NCI-H1092 treated with DMSO at 0.1 percent for 48 hours (cell line): ENCODE data around the gene RPS6KA1.

Experiments
- DNase-seq: peaks from one replicate; lab custom pipeline; 2025; lab: John Stamatoyannopoulos, UW

Gene RPS6KA1

DNA sequence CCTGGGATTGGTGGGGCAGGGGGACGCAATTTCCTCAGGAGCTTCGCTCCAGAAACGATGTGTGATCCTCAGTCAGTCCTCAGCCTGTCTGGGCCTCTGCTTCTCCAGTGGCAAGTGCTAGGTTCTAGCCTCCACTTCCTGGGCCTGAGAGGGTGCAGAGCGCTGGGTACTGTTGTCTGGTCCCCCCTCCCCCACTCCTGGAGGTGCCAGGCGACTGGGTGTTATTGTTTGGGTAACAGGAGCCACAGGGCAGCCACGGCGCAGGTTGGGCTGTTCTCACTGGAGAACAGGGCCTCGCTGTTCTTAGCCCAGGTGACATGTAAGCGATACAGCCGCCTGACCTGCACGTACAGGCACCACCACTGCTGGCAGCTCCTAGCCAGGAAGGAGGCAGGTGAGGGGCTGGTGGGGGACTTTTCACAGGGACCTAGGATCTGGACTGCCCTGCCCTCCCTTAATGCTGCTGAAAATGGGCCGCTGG is 2.1 kb downstream of the RPS6KA1 start:
- no peak for DNase-seq

DNA sequence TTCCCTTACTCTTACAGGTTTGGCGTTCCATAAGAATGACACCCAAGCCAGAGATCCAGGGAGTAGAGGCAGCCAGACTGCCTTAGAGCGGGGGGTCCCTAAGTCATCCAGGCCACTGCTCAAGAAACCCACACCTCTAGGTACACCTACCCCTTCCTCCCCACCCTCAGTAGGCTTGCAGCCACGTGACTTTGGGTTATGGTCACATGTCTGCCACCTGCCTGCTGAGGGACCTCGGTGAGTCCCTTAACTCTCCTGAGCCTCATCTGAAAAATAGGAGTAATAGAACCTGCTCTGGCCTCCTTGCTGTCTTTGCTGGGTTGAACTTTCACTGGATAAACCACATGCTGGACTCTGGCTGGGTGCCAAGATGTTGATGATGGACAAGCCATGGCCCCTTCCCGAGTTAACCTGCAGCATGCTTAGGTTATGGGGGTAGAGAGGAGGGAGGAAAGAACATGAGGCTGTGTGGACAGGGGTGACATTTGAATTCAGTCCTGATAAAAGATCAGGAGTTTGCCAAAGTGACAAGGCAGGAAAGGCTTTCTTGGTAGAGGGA is 4.5 kb downstream of the RPS6KA1 start:
- no peak for DNase-seq

DNA sequence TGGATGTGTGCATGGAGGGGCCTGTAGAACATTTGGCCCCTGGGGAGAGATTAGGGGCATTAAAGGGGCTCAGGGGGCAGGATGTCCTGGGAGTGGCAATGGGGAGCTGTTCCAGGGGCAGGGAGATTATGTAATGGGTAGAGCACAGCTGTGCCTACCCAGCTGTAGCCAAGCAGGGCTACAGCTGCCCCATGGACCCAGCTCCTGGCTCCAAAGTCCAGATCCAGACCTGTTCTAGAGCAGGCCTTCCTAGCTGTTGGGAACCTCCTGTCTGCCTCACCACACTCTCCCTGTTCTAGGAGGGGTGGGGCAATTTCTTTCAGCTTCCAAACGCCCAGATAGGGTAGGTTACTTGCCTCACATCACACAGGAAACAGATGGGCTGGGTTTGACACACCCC is 5.6 kb downstream of the RPS6KA1 start:
- DNase-seq, result no peak

DNA sequence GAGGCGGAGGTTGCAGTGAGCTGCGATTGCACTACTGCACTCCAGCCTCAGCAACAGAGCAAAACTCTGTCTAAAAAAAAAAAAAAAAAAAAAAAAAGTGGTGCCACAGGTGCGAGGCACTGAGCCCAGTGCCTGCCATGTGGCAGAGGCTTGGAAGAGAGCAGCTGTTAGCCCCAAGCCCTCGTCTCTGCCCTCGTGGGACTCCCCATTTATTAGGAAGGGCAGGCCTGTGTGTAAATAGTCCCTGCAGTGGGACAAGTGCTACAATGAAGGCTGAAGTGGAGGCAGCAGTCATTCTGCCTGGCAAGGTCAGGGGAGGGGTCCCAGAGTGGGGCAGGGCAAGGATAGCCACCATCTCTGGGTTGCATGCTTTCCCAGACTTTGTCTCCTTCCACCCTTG is 6.5 kb downstream of the RPS6KA1 start:
- no peak for DNase-seq

DNA sequence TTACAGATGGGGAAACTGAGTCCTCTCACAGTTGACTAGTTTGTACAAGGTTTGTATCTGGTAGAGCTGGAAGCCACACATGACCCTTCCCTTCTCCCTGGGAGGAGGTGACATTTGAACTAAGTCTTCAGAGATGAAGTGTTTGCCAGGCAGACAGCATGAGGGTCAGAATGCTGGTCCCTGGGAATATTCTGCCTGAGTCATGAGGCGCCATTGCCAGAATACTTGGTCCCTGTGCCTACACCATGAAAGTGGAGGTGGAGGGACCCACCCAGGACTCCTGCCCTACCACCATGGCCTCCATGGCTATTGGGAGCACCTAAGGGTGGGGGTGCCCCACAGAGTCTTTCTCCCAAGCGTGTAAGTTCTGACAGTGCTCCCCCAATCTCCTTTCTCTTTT is 7.0 kb downstream of the RPS6KA1 start:
- no peak for DNase-seq

DNA sequence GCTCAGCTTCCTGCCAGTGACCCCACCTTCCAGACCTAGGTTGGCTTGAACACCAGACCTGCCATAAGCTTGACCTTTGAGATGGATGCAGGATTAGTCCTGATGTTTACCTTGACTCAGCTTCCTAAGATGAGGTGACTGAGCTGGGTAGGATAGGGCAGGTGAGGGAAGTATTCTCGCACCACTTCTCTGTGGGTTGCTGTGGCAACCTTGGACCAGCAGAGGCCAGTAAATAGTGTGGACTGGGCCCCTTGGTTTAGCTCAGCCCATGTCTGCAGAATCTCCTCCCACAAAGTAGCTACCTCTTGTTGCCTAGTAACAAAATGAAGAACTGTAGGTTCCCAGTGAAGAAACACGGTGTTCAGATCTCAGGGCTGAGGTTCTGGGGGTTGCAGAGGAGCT is 8.4 kb downstream of the RPS6KA1 start:
- no peak for DNase-seq

DNA sequence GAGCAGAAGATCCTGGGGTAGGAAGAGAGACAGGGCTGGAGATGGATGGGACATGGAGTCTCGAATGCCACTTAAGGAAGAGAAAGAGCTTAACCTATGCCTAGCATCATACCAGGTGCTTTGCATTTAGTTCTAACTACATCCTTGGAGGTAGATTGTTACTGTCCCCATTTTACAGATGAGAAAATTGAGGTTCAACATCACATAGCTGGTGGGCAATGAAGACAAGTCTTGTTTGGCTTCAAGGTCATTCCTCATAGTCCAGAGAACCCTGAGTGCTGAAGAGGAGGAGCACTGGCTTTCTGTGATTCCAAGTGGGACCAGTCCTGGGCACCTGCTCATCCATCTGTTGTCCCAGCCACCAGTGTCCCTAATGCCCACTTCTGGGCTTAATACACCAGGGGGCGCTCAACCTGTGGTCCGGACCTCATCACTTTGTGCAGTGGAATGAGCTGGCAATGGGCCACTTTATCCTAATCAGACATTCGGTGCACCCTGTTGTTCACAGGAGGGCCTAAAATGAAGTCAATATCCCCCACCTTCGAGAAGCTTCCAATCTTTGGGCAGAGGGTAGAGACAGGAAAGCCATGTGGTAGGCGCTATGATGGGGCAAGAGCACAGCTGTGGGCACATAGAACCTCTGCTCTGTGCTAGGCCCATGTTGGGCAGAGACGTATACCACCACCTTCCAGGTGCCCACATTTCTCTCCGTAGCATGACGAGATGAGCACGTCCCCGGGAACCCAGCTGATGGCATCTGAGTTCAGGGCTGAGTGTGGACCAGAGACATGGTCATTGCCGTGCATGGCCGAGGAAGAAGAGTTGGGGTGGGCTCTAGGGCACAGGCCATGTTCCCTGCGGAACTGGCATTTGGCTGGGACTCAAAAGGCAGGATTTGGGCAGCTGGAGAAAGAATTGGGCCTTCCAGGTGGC is 9.2 kb downstream of the RPS6KA1 start:
- no peak for DNase-seq

DNA sequence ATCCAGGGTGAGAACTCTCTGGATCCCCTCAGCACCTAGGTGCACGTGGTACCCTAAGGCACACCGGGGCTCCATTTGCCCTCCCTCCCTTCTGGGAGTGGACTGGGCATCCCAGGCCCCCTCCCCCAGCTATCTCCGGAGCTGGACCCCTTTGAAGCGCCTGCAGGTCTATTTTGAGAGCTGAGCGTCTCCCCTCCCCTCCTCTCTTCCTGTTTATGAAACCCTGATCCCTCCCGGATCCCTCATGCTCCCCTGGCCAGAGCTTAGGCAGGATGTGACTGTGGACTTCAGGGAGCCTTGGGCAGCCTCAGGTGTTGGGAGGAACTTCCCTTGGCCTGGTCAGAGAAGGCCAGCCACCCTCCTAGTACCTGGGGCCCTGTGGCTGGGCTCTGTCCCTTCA is 10.2 kb downstream of the RPS6KA1 start:
- DNase-seq, result no peak

DNA sequence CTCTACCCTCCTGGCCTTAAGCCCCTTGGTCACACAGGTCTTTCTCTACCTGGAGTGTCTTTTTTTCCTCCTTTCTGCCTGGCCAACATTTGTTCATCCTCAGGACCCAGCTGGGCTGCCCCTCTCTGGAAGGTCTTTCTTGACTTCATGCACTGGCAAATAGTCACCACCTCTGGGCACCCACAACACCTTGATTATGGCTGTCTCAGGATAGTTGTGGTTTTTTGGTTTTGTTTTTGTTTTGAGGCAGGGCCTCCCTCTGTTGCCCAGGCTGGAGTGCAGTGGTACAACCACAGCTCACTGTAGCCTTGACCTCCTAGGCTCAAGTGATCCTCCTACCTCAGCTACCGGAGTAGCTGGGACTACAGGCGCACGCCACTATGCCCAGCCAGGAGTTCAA is 10.8 kb downstream of the RPS6KA1 start:
- no peak for DNase-seq

DNA sequence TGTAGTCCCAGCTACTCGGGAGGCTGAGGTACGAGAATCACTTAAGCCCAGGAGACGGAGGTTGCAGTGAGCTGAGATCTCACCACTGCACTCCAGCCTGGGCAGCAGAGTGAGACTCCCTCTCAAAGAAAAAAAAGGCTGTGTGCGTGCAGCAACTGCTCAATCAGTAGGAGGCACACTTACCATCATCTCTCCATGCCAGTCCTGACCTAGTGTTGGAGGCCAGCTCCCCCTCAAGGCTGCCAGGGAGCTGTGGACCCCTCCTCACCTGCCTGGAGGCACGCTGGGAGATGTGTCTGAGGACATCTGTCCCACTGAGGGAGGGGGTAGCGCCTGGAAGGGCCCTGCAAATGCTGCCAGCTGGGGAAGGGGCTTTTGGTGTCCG is 11.9 kb downstream of the RPS6KA1 start:
- DNase-seq, result no peak

DNA sequence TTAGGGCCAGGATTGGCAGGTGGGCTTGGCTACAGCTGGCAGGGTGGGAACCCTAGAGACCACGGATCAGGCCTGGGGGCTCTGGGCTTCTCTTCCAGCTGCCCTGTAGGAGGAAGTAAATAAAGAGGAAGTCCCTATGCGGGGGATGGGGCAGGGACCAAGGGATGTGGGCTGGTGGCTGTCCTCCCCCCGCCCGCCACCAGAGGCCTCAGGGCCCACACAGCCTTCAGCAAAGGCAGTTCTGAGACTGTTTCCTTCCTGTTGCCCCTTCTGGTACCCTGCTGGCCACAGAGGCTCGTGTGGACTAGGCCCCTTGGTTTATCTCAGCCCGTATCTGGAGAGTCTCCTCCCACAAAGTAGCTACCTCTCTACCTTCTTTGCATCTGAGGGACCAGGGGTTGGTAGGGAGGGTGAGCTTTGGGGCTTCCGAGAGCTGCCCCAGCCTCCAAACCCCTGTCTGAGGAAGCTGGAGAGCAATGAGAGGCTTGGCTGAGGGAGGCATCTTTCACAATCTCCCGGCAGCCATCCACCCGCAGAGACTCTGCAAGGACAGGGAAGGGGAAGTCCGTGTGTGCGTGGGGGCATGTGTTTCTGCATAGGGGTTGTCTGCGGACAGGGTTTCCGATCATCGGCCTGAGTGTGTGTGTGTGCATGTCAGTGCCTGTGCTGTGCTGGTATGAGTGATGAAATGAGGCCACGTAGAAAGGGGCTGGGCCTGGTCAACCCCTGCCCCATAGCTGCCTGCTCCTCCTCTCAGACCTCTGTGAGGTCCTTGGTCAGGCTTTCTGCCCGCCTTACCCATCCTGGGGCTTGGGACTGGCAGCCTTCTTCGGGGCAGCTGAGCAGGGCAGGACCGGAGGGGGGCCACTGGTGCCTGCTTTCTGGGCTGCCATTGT is 12.5 kb downstream of the RPS6KA1 start:
- DNase-seq, result peak; percentile 9

DNA sequence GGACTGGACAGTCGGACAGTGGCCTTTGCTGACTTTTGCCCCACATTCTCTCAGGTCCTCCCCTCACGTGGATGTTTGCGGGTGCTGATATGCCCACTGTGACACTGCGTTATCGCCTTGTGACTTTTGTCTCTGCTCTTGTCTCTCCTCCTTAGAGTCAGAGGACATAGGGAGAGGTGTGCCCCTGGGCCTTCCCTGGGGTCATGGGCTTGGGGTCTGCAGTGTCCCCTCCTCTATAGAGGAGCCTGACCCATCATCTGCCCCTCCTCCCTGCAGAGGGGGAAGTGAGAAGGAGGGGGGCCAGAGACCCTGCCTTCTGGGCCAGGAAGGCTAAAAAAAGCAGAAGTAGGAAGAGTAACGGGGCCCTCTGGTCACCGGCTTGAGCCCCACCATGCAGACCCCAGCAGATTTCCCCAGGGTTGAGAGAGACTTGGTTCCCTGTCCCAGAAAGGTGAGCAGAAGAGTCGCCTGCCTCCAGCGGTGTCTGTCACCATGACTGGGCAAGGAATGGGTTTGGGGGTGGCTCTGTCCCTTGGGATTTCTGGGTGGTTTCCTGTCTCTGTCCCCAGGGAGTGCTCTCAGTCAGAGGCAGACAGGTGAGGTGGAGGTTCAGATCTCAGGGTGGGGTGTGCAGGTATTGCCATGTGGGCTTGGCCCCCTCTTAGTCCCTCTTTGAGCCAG is 13.3 kb downstream of the RPS6KA1 start:
- DNase-seq, result no peak

DNA sequence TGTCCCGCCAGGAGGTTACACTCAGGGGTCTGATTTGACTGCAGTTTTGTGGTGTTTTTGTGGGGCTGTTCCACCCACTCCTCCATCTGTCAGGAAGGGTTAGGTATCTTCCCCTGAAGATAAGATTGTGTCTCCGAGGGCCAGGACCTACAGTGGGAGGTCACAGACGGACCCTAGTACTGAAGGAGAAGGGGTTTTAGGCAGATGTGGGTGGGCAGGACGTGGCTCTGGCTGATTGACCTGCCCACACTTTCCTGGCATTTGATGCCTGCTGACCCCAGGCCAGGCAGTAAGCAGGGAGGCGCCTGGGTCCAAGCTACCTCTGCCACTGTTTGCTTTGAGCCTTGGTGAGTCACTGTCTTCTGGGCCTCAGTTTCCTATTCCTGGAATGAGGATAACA is 13.9 kb downstream of the RPS6KA1 start:
- DNase-seq, result no peak

DNA sequence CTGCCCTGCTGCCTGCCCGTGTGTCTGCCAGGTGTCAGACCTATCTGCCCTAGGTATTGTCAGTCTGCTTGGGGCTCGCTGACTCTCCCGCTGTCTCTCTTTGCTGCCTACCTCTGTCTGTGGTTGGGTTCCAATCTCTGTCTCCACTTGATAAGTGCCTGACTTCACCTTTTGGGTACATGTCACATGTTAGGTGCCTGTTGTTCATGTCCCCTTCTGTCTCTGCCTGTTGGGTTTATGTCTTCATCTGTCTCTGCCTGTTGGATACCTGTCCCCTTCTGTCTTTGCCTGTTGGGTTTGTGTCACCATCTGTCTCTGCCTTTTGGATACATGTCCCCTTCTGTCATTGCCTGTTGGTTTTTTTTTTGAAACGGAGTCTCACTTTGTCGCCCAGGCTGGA is 14.6 kb downstream of the RPS6KA1 start:
- DNase-seq, result no peak

DNA sequence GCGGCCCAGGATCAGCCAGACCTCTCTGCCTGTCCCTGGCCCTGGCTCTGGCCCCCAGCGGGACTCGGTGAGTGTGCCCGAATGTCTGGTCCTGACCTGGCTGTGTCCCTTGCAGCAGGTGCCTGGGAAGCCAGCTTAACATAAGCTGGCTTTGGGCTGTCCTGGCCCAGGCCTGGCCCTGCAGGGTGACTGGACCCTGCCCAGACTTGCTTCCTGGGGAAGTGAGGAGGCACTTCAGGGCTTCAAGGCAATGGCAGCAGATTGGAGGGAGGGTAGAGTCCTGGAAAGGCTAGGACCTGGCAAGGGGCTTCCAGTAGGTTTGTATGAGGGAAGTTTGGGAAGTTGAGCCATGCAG is 16.4 kb downstream of the RPS6KA1 start:
- DNase-seq, result no peak

DNA sequence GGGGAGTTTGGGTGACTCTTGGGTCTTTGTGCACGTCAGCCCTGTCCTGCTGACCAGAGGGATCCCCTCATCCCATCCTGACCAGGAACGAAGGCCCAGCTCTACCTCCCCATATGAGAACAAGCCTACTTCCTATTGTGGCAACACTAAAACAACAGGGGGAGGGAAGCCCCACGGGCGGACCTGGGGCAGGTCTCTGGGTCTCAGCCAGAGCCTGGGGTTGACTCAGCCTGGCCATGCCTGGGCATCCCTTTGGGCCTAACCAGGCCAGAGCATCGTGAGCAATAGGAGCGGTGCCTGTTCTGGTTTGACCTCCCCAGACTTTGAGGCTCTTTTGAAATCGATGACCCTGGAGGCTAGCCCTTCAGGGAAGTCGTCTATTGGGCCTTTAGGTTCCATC is 16.8 kb downstream of the RPS6KA1 start:
- no peak for DNase-seq

DNA sequence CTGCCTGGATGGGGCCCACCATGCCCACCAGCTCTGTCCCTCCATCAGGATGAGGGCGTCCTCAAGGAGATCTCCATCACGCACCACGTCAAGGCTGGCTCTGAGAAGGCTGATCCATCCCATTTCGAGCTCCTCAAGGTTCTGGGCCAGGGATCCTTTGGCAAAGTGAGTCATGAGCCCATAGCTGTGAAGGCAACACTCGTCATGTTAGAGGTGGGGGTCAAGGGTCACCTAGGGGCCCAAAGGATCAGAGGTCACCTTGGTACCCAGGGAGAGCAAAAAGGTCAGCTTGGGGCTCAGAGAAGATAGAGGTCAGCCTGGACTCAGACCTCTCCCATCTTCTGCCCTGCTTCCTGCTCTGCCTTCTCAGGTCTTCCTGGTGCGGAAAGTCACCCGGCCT is 17.3 kb downstream of the RPS6KA1 start:
- DNase-seq, result no peak

DNA sequence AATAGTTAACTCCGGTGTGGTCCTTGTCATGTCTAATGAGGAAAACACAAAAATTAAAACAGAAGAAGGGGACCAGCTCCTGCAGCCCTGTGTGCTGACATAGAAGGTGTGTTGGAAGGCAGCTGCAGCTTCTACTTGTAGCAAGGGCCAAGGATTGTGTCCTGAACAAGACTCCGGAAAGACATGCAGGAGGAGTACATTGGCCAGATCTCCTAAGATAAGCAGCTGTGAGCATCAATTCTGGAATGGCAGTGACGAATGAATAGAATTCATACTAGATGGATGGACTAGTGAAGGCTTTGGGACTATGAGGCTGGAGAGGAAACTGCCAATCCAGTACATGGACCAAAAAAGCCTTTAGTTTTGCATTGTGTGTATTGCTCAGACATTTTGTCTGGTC is 19.3 kb downstream of the RPS6KA1 start:
- DNase-seq, result no peak

DNA sequence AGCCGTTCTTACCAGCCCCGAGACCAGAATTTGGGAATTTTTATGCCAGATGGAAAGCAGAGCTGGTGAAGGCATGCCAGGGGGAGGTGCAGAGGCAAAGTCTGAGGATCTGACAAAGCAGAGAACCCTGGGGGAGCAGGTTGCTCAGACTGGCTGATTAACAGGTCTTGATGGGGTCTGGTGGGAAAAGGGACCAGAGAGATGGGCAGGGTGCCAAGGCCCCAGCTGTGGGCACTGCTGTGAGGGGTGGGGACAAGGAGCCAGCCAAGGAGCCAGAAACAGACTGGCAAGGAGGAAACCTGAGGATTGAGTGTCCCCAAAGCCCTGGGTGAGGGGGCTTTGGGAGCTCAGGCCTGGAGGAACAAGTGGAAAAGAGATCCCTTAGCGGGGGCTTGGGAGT is 21.4 kb downstream of the RPS6KA1 start:
- no peak for DNase-seq

DNA sequence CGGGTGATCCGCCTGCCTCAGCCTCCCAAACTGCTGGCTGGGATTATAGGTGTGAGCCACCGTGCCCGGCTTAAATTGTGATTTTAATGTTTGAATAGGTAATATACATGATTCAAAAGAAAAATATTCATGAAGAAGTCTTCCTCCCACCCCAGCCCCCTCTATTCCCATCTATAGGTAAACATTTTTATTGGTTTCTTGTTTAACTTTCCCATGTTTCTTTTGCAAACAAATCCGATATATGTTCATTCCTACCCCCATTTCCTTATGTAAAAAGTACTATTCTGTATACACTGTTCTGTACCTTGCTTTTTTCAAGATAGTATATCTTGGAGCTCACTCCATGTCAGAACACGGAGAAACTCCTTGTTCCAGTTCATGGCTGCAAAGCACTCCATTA is 23.2 kb downstream of the RPS6KA1 start:
- DNase-seq, result no peak

DNA sequence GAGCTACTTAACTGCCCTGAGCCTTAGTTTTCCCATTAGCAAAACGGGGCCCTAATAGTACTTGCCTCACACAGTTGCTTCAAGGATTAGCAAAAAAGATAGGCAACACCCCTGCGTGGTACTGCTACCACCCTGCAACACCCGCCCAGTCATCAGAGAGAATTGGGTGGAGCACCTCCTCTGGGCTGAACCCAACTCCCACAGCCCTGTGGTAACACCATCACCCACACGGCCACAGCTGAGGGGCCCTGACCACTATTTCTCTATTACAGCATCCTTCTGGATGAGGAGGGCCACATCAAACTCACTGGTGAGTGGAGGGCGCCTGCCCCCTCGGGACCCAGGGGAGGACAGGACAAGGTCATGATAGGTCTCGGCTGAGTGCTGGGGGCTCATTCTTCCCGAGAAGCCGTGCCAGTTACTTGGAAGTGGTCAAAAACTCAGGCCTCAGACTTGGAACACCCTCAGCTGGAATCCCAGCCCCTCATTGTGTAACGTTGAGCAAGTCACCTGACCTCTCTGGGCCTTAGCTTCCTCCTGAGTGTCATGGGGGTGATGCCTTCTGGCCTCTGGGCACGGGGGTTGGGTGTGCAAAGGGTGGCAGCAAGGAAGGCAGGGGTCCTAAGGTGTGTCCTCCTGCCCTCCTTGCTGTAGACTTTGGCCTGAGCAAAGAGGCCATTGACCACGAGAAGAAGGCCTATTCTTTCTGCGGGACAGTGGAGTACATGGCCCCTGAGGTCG is 24.6 kb downstream of the RPS6KA1 start:
- no peak for DNase-seq
